Endothelial cell of umbilical vein (primary cell): ENCODE measurements around the gene PSMC3. TPM values are rescaled to one million over a fixed set of nuclear protein-coding genes. Genes with fewer than 3 reads are reported as not detected.

Experiments
- BruUV-seq: library from RNA; stranded (reverse); fragments of 400-500 nt; replicated peaks from 2 replicates; lab custom pipeline; 2021; lab: Mats Ljungman, UMichigan
- CTCF ChIA-PET: fragments of 300-600, 350-600 bp; sonication (Branson Sonifier 250); formaldehyde crosslinking; loops from one replicate; lab custom pipeline; 2021; ENCODE audit warnings: antibody characterized with exemption, inconsistent platforms; lab: Charles Lee
- POLR2A ChIA-PET: fragments of 300-600, 350-600 bp; sonication (Branson Sonifier 250); formaldehyde crosslinking; loops from one replicate; lab custom pipeline; 2021; ENCODE audit warnings: antibody characterized with exemption, inconsistent platforms; lab: Charles Lee
- DNase-seq: peaks from one replicate; pipeline ENCODE4 v3.0.0-alpha.2; 2011; ENCODE audit warnings: low read depth, low spot score
- FAIRE-seq: peaks from 2 replicates; lab custom pipeline; 2011; peaks lifted over from hg19 to GRCh38; lab: Jason Lieb, UNC
- H2AFZ ChIP-seq: 2 replicates; pipeline ENCODE4 v1.6.0; 2012; ENCODE audit warnings: low read depth, low read length, control low read depth, inconsistent platforms
- H3K27ac ChIP-seq: 2 replicates; pipeline ENCODE4 v1.5.1; 2011; ENCODE audit warnings: low read depth, mild to moderate bottlenecking, control low read depth, low read length, moderate library complexity; ENCODE audit not compliant: insufficient read depth
- H3K27me3 ChIP-seq, 2 experiments: 2 replicates each; pipeline versions ENCODE4 v1.6.0 to v1.6.1; 2011; ENCODE audit warnings: low read length in 2 of 2, mixed read lengths in 1 of 2; ENCODE audit not compliant: control insufficient read depth in 2 of 2, insufficient read depth in 2 of 2
- H3K36me3 ChIP-seq, 2 experiments: 2 replicates in 1 of 2; 3 replicates in 1 of 2; pipeline ENCODE4 v1.5.1; 2011; ENCODE audit warnings: low read length in 2 of 2, mild to moderate bottlenecking in 1 of 2, moderate library complexity in 1 of 2; ENCODE audit not compliant: control insufficient read depth in 2 of 2, insufficient read depth in 2 of 2; ENCODE audit errors: extremely low read depth in 1 of 2
- H3K4me1 ChIP-seq: 3 replicates; pipeline ENCODE4 v1.5.1; 2011; ENCODE audit warnings: mild to moderate bottlenecking, low read length; ENCODE audit not compliant: control insufficient read depth, insufficient read depth; ENCODE audit errors: extremely low read depth
- H3K4me2 ChIP-seq: 2 replicates; pipeline ENCODE4 v1.6.1; 2011; ENCODE audit warnings: low read length, control low read depth, mixed read lengths; ENCODE audit not compliant: insufficient read depth
- H3K4me3 ChIP-seq, 3 experiments: fragments of 200-600 bp in 1 of 3; sonication (generic), shearing (Covaris generic) in 1 of 3; replicated peaks in 1 of 3; 2 replicates each; pipeline ENCODE4 v1.5.1; 2011 to 2016; ENCODE audit warnings: control low read depth in 3 of 3, low read length in 3 of 3, mild to moderate bottlenecking in 2 of 3, inconsistent platforms in 1 of 3, low read depth in 1 of 3, moderate library complexity in 1 of 3; ENCODE audit not compliant: insufficient read depth in 1 of 3
- H3K79me2 ChIP-seq: 2 replicates; pipeline ENCODE4 v1.6.0; 2012; ENCODE audit warnings: low read length, inconsistent platforms; ENCODE audit not compliant: control insufficient read depth, insufficient read depth
- H3K9ac ChIP-seq: replicated peaks from 2 replicates; pipeline ENCODE3; 2011; ENCODE audit warnings: low read length, control low read depth; ENCODE audit not compliant: insufficient read depth; ENCODE audit errors: extremely low read depth
- H3K9me1 ChIP-seq: replicated peaks from 3 replicates; pipeline ENCODE4 v1.6.0; 2011; ENCODE audit warnings: mild to moderate bottlenecking, low read length; ENCODE audit not compliant: control insufficient read depth, insufficient read depth; ENCODE audit errors: extremely low read depth
- H3K9me3 ChIP-seq: replicated peaks from 2 replicates; pipeline ENCODE4 v1.5.1; 2012; ENCODE audit warnings: low read length, inconsistent platforms; ENCODE audit not compliant: control insufficient read depth, insufficient read depth
- H4K20me1 ChIP-seq: replicated peaks from 2 replicates; pipeline ENCODE3; 2011; ENCODE audit warnings: mild to moderate bottlenecking, low read length; ENCODE audit not compliant: control insufficient read depth, insufficient read depth; ENCODE audit errors: extremely low read depth
- EZH2 ChIP-seq: IDR thresholded peaks from 2 replicates; pipeline ENCODE4 v1.6.1; 2012; ENCODE audit warnings: borderline replicate concordance, low read depth, mild to moderate bottlenecking, moderate library complexity, low read length, inconsistent platforms; ENCODE audit not compliant: severe bottlenecking
- FOS ChIP-seq: IDR thresholded peaks from 2 replicates; pipeline ENCODE4 v1.6.1; 2011; ENCODE audit warnings: mild to moderate bottlenecking, low read length, moderate library complexity, borderline replicate concordance; ENCODE audit not compliant: insufficient read depth
- GATA2 ChIP-seq: IDR thresholded peaks from 2 replicates; pipeline ENCODE4 v1.7.0; 2011; ENCODE audit warnings: low read depth, mild to moderate bottlenecking, moderate library complexity, mixed read lengths, low read length; ENCODE audit not compliant: insufficient read length, insufficient read depth
- JUN ChIP-seq: IDR thresholded peaks from 2 replicates; pipeline ENCODE4 v1.6.1; 2011; ENCODE audit warnings: borderline replicate concordance, low read depth; ENCODE audit not compliant: insufficient read length, insufficient read depth
- MYC ChIP-seq: IDR thresholded peaks from one replicate; pipeline ENCODE4 v1.6.1; 2011; ENCODE audit warnings: mild to moderate bottlenecking, low read depth, low read length
- POLR2A ChIP-seq: IDR thresholded peaks from 2 replicates; pipeline ENCODE4 v1.6.1; 2012; ENCODE audit warnings: low read depth, mild to moderate bottlenecking, control low read depth, low read length
- POLR2AphosphoS5 ChIP-seq: IDR thresholded peaks from 2 replicates; pipeline ENCODE4 v1.6.1; 2012; ENCODE audit warnings: low read depth, mild to moderate bottlenecking, control low read depth, low read length, moderate library complexity; ENCODE audit not compliant: insufficient read depth
- dilution Hi-C: fragments of 300-500 bp; cut with MboI; formaldehyde crosslinking; loops from one replicate; pipeline ENCODE4 v1.15.0; 2019; ENCODE audit warnings: low sequenced_read_pairs; ENCODE audit not compliant: extremely low pct_ligation_motif_present
- intact Hi-C: fragments of 100-400 bp; cut with micrococcal nuclease; formaldehyde crosslinking; loops from one replicate; pipeline ENCODE4 v1.10.0; 2022
- polyA plus RNA-seq, 4 experiments: library from polyadenylated mRNA; depleted of rRNA in 3 of 4; stranded (reverse) in 3 of 4; unstranded in 1 of 4; fragments of >200 nt; gene quantifications; 2 replicates each; pipeline versions ENCODE4 v1.2.1 to v1.2.3, GENCODE V29; 2011 to 2012; ENCODE audit warnings: missing spikeins in 1 of 4
- total RNA-seq: library from RNA; stranded (reverse); gene quantifications from 2 replicates; pipeline ENCODE4 v1.2.3, GENCODE V29; 2021
- TF ChIP-seq, protein P1 (sequence below), 2 donors: IDR thresholded peaks; 1 replicate in 1 of 2; 2 replicates in 1 of 2; pipeline ENCODE4 v1.5.1; 2011; ENCODE audit warnings: low read length in 2 of 2, mild to moderate bottlenecking in 2 of 2, moderate library complexity in 2 of 2, control low read depth in 1 of 2, inconsistent platforms in 1 of 2, low read depth in 1 of 2; ENCODE audit not compliant: insufficient read depth in 1 of 2; ENCODE audit errors: extremely low read depth in 1 of 2
- TF ChIP-seq, protein P2 (sequence below): IDR thresholded peaks from 2 replicates; pipeline ENCODE4 v1.6.1; 2011; ENCODE audit not compliant: insufficient read depth, insufficient read length

The PSMC3 gene
- total and polyA plus RNA-seq, 2 donors (not counting 3 experiments of a cell fraction or from before 2014, with no cell fraction given): 179 to 203 TPM

DNA sequence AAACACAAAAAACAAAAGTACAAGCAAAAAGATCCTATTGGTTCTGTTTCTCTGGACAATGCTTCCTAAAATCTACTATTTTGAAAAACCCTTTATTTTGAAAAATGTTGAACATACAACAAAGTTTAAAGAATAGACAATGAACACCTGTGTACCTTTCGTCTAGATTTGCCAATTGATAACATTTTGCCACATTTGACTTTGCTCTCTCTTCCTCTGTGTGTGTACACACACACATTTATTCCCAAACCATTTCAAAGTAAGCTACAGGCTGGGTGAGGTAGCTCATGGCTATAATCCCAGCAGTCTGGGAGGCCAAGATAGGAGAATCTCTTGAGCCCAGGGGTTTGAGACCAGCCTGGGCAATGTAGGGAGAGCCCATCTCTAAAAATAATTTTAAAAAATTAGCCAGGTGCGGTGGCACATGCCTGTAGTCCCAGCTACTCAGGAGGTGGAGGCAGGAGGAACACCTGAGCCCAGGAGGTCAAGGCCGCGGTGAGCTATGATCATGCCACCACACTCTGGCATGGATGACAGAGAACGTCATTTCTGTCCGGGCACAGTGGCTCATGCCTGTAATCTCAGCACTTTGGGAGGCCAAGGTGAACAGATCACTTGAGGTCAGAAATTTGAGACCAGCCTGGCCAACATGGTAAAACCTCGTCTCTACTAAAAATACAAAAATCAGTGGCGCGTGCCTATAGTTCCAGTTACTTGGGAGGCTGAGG is 5.3 kb upstream of the PSMC3 start:
- TF ChIP-seq FOS: no peak
- no peak for TF ChIP-seq POLR2AphosphoS5
- no peak for TF ChIP-seq EZH2
- TF ChIP-seq, protein P1, sequence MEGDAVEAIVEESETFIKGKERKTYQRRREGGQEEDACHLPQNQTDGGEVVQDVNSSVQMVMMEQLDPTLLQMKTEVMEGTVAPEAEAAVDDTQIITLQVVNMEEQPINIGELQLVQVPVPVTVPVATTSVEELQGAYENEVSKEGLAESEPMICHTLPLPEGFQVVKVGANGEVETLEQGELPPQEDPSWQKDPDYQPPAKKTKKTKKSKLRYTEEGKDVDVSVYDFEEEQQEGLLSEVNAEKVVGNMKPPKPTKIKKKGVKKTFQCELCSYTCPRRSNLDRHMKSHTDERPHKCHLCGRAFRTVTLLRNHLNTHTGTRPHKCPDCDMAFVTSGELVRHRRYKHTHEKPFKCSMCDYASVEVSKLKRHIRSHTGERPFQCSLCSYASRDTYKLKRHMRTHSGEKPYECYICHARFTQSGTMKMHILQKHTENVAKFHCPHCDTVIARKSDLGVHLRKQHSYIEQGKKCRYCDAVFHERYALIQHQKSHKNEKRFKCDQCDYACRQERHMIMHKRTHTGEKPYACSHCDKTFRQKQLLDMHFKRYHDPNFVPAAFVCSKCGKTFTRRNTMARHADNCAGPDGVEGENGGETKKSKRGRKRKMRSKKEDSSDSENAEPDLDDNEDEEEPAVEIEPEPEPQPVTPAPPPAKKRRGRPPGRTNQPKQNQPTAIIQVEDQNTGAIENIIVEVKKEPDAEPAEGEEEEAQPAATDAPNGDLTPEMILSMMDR (IDR thresholded peaks at IDR 0.05; ENCODE audit: extremely low read depth in 1 of 2, insufficient read depth in 1 of 2, low read depth in 1 of 2, low read length in 2 of 2): no peak
- no peak for TF ChIP-seq POLR2A
- no peak for TF ChIP-seq GATA2
- no peak for TF ChIP-seq MYC
- TF ChIP-seq, protein P2, sequence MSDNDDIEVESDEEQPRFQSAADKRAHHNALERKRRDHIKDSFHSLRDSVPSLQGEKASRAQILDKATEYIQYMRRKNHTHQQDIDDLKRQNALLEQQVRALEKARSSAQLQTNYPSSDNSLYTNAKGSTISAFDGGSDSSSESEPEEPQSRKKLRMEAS: no peak
- TF ChIP-seq JUN: no peak
- H3K4me2 ChIP-seq: no peak overlapping the region
- no peaks in the 10 kb centered on the region for H4K20me1 ChIP-seq
- H3K27me3 ChIP-seq: no peaks in the 10 kb centered on the region
- DNase-seq: no peak
- no peak overlapping the region for H3K9ac ChIP-seq
- H3K27ac ChIP-seq: no peak overlapping the region
- no peaks in the 10 kb centered on the region for H3K36me3 ChIP-seq
- FAIRE-seq: no peak
- H3K79me2 ChIP-seq: no peaks in the 10 kb centered on the region
- no peak overlapping the region for H3K4me3 ChIP-seq
- BruUV-seq: no TSS peak
- CTCF ChIA-PET: no interaction called here
- H3K9me1 ChIP-seq: no peaks in the 10 kb centered on the region
- H2AFZ ChIP-seq: no peak overlapping the region
- dilution Hi-C loops (no loop called here), intact Hi-C loops (no loop called here)
- H3K4me1 ChIP-seq: no peaks in the 10 kb centered on the region
- POLR2A ChIA-PET: no interaction called here
- no peaks in the 10 kb centered on the region for H3K9me3 ChIP-seq
